OCI-LY1 (cell line): ENCODE data around the gene NOVA1.

Source experiments
- H2AFZ ChIP-seq: fragments of 200-600 bp; sonication (generic), shearing (Covaris generic); 2 replicates; pipeline ENCODE4 v1.6.0; 2014; ENCODE audit warnings: antibody characterized with exemption, mild to moderate bottlenecking, low read length
- H3F3A ChIP-seq: fragments of 200-600 bp; sonication (generic), shearing (Covaris generic); 2 replicates; pipeline ENCODE4 v1.6.0; 2014; ENCODE audit warnings: mild to moderate bottlenecking, antibody characterized with exemption, low read length, moderate library complexity; ENCODE audit not compliant: insufficient read depth
- H3K27ac ChIP-seq: fragments of 200-600 bp; sonication (generic); 2 replicates; pipeline ENCODE4 v1.5.1; 2014; ENCODE audit warnings: low read length, mixed run types, mild to moderate bottlenecking, low read depth; ENCODE audit not compliant: poor library complexity, severe bottlenecking
- H3K27me3 ChIP-seq: fragments of 200-600 bp; sonication (generic); 2 replicates; pipeline ENCODE4 v1.6.0; 2014; ENCODE audit warnings: antibody characterized with exemption, mild to moderate bottlenecking, low read length, moderate library complexity; ENCODE audit not compliant: insufficient read depth
- H3K36me3 ChIP-seq: fragments of 200-600 bp; sonication (generic); 2 replicates; pipeline ENCODE4 v1.6.1; 2014; ENCODE audit warnings: mild to moderate bottlenecking, antibody characterized with exemption, low read length, moderate library complexity, mixed read lengths; ENCODE audit not compliant: insufficient read depth
- H3K4me1 ChIP-seq: fragments of 200-600 bp; sonication (generic); 2 replicates; pipeline ENCODE4 v1.5.1; 2014; ENCODE audit warnings: mild to moderate bottlenecking, low read length, moderate library complexity; ENCODE audit not compliant: insufficient read depth, severe bottlenecking
- H3K4me2 ChIP-seq: fragments of 200-600 bp; sonication (generic), shearing (Covaris generic); 2 replicates; pipeline ENCODE4 v1.6.1; 2014; ENCODE audit warnings: low read length
- H3K4me3 ChIP-seq: fragments of 200-600 bp; sonication (generic); 2 replicates; pipeline ENCODE4 v1.5.1; 2014; ENCODE audit warnings: low read length, low read depth, mild to moderate bottlenecking, mixed read lengths; ENCODE audit not compliant: poor library complexity, severe bottlenecking
- H3K79me2 ChIP-seq: fragments of 200-600 bp; shearing (Covaris generic); 2 replicates; pipeline ENCODE4 v1.6.1; 2016; ENCODE audit warnings: mixed run types, low read length, mixed read lengths; ENCODE audit not compliant: insufficient read depth
- H3K9ac ChIP-seq: fragments of 200-600 bp; sonication (generic), shearing (Covaris generic); 2 replicates; pipeline ENCODE4 v1.6.1; 2014; ENCODE audit warnings: mild to moderate bottlenecking, low read length, mixed read lengths
- H3K9me2 ChIP-seq: fragments of 200-600 bp; sonication (generic), shearing (Covaris generic); 2 replicates; pipeline ENCODE4 v1.6.1; 2014; ENCODE audit warnings: low read depth, mild to moderate bottlenecking, low read length, mixed read lengths
- H3K9me3 ChIP-seq: fragments of 200-600 bp; shearing (Covaris generic); 2 replicates; pipeline ENCODE4 v1.6.1; 2014; ENCODE audit warnings: low read length, mixed read lengths
- H4K20me1 ChIP-seq: fragments of 200-600 bp; sonication (generic), shearing (Covaris generic); 2 replicates; pipeline ENCODE4 v1.6.0; 2016; ENCODE audit warnings: mild to moderate bottlenecking, low read length; ENCODE audit not compliant: insufficient read depth
- EZH2 ChIP-seq: fragments of 200-600 bp; sonication (generic), shearing (Covaris generic); IDR thresholded peaks from 2 replicates; pipeline ENCODE4 v1.8.0; 2017; ENCODE audit warnings: borderline replicate concordance, mixed run types, mild to moderate bottlenecking, antibody characterized with exemption, low read length, moderate library complexity, mixed read lengths
- TF ChIP-seq, protein P1 (sequence below): fragments of 200-600 bp; sonication (generic), shearing (Covaris generic); IDR thresholded peaks from 2 replicates; pipeline ENCODE4 v1.5.1; 2017; ENCODE audit warnings: mild to moderate bottlenecking, antibody characterized with exemption, low read length, moderate library complexity, mixed read lengths

Gene NOVA1

DNA sequence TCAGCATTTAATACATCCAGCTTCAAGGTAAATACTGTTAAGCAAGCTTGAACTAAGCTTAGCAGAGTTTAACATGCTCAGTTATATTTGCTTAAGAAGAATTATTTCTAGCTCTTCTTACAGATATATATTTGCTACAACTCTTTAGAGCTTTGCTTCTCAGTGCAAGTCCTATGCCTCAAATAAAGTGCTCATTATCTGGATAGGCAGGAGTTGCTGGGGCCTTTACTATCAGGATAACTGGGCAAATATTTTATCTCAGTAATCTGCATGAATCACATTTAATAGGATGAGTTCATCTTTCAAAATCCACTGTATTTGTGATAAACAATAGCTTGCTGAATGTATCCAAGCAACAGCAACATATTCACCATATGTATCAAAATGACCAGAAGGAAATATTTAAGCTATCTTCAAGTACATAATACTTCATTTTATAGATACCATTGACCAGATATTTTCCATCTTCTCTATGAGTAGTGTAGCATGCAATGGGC, 187.6 kb downstream of the NOVA1 start:
- Histone ChIP-seq H3K4me3 (no peak overlapping the region), H3K79me2 (no peaks in the 10 kb centered on the region), H3K9me3 (no peaks in the 10 kb centered on the region), H3F3A (no peaks in the 10 kb centered on the region), H3K9me2 (no peaks in the 10 kb centered on the region), H3K27me3 (no peaks in the 10 kb centered on the region), H4K20me1 (no peaks in the 10 kb centered on the region), H3K4me1 (no peaks in the 10 kb centered on the region), H3K4me2 (no peak overlapping the region), H2AFZ (no peak overlapping the region), H3K27ac (no peak overlapping the region), H3K9ac (no peak overlapping the region), H3K36me3 (no peaks in the 10 kb centered on the region)
- TF ChIP-seq EZH2 = no peak
- TF ChIP-seq, protein P1, sequence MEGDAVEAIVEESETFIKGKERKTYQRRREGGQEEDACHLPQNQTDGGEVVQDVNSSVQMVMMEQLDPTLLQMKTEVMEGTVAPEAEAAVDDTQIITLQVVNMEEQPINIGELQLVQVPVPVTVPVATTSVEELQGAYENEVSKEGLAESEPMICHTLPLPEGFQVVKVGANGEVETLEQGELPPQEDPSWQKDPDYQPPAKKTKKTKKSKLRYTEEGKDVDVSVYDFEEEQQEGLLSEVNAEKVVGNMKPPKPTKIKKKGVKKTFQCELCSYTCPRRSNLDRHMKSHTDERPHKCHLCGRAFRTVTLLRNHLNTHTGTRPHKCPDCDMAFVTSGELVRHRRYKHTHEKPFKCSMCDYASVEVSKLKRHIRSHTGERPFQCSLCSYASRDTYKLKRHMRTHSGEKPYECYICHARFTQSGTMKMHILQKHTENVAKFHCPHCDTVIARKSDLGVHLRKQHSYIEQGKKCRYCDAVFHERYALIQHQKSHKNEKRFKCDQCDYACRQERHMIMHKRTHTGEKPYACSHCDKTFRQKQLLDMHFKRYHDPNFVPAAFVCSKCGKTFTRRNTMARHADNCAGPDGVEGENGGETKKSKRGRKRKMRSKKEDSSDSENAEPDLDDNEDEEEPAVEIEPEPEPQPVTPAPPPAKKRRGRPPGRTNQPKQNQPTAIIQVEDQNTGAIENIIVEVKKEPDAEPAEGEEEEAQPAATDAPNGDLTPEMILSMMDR = no peak

GRCh38 chr14:26404927-26405326, 192.9 kb downstream of the NOVA1 start:
- Histone ChIP-seq H3K4me3 (no peak overlapping the region), H3K9me2 (no peaks in the 10 kb centered on the region), H3K36me3 (no peaks in the 10 kb centered on the region)

DNA sequence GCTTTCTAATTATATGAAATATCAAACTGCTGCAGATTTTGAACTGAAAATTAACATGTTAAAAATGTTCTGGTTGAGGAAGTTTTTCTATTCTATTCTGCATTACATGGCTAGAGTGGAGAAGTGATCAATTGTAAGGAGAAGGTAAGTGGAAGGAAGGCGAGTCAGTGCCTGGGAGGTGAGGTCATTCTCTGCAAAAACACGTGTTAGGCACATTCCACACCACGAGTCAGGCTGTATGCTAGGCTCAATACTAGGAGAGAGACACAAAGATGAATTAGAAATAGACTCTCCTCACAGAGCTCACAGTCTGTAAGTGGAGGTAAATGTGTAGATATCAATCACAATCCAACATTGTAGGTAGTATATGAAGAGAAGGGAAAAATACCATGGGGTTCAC, 194.1 kb downstream of the NOVA1 start:
- Histone ChIP-seq H3K4me1 (no peaks in the 10 kb centered on the region), H3K36me3 (no peaks in the 10 kb centered on the region), H3K9me2 (no peaks in the 10 kb centered on the region), H4K20me1 (no peaks in the 10 kb centered on the region), H3K4me3 (no peak overlapping the region), H3K27ac (no peak overlapping the region), H2AFZ (no peak overlapping the region), H3K27me3 (no peaks in the 10 kb centered on the region), H3F3A (no peaks in the 10 kb centered on the region), H3K9me3 (no peaks in the 10 kb centered on the region), H3K79me2 (no peaks in the 10 kb centered on the region), H3K4me2 (no peak overlapping the region), H3K9ac (no peak overlapping the region)
- no peak for TF ChIP-seq EZH2
- TF ChIP-seq, protein P1 = no peak

More at GRCh38 chr14:26404927-26405326, 192.9 kb downstream of the NOVA1 start:
- Histone ChIP-seq H3K9ac (no peak overlapping the region), H4K20me1 (no peaks in the 10 kb centered on the region), H3K9me3 (no peaks in the 10 kb centered on the region), H3K4me2 (no peak overlapping the region), H3K79me2 (no peaks in the 10 kb centered on the region), H2AFZ (no peak overlapping the region), H3K27me3 (no peaks in the 10 kb centered on the region), H3K27ac (no peak overlapping the region), H3F3A (no peaks in the 10 kb centered on the region), H3K4me1 (no peaks in the 10 kb centered on the region)
- TF ChIP-seq, protein P1 = no peak
- no peak for TF ChIP-seq EZH2
